NCI-H146 treated with DMSO at 0.1 percent for 48 hours (cell line): ENCODE data around the gene FBLN2.

ENCODE experiments used
- DNase-seq: peaks from one replicate; lab custom pipeline; 2025; ENCODE audit not compliant: unreplicated experiment; lab: John Stamatoyannopoulos, UW

The FBLN2 gene

GRCh38 chr3:13618836-13619235, 69.9 kb downstream of the FBLN2 start:
- no peak for DNase-seq

DNA sequence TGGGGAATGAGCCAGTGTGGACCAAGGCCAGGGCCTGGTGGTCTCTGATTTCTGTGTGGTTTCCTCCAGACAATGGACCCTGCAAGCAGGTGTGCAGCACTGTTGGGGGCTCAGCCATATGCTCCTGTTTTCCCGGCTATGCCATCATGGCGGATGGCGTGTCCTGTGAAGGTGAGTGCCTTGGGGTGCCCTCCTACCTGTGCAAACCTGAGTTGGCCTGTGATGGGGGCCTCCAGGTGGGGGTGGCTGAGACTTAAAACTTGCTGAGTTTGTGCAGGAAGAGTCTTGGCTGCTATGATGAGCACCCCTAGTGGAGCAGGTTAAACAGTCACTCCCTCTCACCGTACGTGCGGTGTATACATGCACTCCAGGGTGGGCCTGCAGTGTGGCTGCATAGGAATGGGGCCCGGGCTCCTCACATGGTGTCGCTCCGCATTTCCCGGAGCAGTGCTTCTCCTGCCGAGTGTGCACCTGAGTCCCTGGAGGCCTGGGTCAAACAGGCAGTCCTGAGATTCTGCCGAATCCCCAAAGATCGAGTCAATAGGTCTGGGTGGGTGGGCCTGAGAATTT, 70.8 kb downstream of the FBLN2 start:
- DNase-seq, result no peak

DNA sequence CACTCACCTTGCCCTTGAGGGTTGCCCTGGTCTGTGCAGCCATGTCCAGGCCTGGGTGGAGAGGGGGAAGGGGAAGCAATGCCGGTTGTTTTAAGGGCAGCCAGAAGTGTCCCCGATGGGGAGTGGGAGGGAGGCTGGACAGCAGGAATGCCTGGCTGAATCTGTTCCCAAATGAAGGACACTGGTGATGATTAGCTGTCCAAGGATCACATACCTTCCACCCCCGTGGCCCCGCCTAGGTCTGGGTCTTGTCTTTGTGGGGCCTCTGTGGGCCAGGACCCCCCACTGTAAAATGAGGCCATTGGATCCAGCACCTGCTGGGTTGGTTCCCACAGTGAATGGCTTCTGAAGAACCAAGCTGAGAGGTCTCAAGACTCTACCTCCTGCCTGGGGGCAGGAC, 71.4 kb downstream of the FBLN2 start:
- DNase-seq, result no peak

DNA sequence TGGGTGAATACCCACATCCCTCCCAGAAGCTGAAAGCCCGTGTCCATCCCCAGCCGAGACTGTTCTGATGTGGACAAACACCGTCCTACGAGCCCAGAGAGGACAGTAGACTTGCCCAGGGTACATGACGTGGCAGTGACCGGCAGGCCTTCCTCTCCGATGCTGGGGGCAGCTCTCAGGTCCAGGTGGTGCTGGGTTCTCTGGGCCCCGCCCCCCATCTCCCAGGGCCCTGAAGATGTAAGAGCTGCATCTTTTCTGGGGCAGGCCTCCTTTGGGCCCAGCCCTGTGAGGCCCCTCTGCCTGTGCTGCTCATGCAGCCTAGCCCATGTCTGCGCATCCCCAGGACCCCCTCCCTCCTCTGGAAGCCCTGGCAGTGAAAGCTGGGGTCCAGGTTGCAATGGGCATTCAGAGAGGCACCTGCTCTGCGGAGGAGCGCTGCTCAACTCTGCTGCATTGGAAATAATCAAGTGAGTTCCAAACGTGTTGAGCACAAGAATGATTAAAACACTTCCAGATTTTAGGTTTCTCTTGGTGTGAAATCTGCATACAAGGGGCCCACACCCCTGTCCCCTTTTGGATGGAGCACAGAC, 71.9 kb downstream of the FBLN2 start:
- no peak for DNase-seq

DNA sequence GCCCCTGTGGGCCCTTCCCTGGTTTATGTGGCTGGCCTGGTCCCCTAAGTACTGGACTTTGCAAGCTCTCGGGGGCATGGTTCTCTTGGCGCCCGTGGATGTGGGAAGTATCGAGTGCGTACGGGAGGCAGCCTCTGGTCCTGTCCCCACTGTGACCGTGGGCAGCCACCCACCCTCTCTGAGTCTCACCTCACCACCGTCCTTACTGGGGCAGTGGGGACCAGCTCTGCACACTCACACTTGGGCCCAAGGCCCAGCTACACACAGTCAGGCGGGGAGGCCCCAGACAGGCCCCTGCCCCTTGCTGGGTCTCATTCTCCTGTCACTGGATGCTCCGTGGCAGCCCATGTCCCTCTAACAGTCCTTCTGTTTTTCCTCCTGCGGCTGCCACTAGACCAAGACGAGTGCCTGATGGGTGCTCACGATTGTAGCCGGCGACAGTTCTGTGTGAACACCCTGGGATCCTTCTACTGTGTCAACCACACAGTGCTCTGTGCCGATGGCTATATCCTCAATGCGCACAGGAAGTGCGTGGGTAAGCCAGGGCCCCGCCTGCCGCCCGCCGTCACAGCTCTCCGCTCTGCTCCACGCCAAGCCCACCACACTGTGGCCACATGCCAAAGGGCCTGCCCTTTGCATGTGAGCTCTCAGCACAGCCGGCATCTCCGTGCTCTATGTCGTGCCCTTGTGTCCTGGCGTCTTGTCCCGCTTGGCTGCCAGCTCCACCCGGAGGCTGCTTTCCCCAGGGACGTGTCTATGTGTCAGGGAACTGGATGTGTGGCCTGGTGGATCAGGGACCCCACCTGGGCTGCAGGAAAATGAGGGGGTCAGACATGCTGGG, 72.7 kb downstream of the FBLN2 start:
- DNase-seq, result no peak

DNA sequence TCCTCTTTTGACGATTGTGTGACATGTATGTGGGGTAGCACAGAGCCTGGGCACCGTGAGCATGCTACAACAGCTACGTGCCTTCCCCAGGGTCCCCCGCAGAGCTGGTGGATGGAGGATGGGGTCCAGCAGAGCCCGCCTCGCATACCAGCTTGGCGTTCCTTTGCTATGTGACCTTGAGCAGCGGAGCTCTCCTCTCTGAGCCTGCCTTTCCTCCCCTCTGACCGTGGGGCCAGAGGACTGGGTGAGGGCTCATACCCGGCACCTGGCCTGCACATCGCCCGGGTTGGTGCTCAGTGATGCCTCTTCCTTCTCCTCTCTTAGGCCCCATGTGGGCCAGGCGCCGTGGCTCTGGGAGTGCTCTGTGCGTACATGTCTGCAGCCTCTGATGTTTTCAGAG, 73.4 kb downstream of the FBLN2 start:
- no peak for DNase-seq

DNA sequence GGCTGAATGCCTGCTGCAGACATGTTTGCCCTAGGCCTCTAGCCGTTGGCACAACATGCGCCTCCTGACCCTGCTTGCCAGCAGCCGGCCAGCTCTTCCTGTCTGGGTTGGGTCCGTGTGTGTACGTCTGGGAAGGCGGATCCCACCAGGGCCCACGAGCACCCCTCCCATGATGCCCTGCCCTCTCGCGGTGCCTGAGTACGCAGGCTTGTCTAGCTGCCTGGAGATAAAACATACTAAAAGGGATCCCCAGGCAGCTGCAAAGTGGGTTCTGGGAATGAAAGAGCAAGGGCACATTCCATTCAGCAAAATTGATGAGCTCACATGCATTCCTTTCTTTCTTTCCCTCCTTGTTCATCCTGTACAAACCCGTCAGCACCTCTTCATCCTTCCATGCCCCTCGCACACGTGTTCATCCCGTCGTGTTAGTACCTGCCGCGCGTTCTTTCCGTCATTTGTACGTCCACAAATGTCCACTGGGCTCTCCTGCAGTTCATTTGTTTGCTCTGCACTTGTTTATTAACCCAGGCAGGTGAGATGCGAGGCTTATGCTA, 74.3 kb downstream of the FBLN2 start:
- DNase-seq, result no peak

DNA sequence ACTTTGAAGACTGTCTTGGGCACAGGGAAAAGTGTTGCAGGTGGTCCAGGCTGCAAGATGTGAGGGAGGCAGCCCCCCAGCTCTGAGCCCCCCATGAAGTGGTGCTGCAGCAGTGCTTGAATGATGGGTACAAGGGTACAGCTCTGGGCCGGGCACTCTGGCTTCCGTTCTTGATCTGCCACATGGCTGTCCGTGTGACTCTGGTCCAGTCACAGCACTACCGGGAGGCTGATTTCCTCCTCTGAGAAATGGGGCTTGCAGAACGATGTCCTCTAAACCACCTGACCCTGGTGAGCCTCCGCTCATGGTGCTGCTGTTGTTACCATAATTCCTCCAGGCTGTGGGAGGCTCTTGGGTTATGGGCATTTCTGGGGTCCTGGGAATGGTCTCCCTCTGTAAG, 75.1 kb downstream of the FBLN2 start:
- no peak for DNase-seq

DNA sequence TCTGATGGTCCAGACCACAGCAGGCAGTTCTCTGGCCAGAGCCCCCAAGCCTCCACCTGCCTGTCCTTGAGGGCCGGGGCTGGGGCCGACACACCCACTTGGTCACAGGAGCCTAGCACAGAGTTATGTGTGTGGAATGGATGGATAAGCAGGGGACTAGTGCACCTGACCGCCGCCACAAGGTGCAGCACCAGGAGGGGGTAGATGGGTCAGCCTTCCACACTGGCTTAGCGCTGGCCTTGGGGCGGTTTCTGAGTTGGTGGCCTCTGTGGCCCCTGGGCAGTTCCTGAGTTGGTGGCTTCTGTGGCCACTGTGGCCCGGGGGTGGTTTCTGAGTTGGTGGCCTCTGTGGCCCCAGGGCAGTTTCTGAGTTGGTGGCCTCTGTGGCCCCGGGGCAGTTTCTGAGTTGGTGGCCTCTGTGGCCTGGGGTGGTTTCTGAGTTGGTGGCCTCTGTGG, 75.8 kb downstream of the FBLN2 start:
- no peak for DNase-seq

GRCh38 chr3:13626396-13626795, 77.5 kb downstream of the FBLN2 start:
- no peak for DNase-seq

GRCh38 chr3:13626915-13627460, 78.1 kb downstream of the FBLN2 start:
- DNase-seq, result no peak

DNA sequence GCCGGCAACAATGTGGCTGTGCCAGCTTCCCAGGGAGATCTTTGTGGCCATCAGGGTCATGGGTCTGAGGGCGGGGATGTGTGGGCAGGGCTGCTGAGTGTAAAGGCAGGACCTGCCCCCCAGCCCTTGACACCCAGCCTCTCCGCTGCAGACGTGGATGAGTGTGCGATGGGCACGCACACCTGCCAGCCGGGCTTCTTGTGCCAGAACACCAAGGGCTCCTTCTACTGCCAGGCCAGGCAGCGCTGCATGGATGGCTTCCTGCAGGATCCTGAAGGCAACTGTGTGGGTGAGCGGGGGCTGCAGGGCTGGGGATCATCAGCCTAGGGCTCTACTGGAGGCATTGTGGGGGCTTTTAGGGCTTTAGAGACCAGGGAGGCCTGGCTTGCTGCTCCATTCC, 78.8 kb downstream of the FBLN2 start:
- DNase-seq, result no peak

DNA sequence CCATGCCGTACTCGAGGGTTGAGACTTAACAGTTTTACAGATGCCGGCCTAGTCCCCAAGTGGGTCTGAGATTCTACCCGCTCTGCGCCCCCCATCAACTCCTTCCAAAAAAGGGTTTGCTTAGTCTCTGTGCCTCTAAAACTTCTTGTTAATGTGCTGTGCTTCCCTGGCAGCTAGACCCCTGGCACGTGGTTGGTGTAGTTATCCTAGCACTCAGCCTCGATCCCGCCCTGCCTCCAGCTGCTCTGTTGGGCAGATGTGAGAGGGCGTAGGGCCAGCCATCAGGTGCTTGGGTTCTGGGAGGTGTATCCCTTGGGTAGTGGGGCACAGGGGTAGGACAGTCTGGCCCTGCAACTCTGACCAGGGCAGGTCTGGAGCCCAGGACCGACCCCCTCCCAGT, 79.5 kb downstream of the FBLN2 start:
- no peak for DNase-seq

DNA sequence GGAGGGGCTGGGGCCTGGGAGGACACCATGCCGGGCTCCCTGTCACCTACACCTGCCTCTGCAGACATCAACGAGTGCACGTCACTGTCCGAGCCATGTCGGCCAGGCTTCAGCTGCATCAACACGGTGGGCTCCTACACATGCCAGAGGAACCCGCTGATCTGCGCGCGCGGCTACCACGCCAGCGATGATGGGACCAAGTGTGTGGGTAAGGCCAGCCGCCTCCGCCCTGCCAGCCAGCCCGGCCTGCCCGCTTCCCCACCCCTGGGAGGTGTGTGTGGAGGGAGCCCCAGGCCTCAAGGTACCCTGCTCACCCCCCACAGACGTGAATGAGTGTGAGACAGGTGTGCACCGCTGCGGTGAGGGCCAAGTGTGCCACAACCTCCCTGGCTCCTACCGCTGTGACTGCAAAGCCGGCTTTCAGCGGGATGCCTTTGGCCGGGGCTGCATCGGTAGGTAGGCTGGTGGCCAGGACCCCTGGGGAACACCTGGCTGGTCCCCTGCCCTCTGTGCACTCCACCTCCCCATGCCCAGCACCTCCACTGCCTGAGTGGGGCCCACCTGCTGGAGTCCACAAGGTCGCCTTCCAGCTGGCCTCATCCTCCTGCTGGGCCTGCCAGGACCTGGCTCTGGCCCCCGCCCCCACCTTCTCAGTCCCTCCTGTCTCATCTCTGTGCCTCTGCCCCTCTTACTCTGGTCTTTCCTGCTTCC, 80.1 kb downstream of the FBLN2 start:
- DNase-seq, result no peak

DNA sequence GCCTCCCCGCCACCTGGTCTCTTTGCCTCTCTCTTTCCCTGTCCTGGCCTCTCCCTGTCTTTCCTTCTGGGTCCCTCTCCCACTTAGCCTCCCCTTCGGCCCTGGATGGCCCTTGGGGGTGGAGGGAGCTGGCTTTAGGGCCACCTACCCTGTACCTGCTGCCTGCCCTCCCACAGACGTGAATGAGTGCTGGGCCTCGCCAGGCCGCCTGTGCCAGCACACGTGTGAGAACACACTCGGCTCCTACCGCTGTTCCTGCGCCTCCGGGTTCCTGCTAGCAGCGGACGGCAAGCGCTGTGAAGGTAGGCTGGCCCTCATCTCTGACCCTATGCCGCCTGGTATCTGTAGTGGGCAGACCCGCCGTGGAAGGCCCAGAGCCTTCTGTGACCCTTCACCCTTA, 80.7 kb downstream of the FBLN2 start:
- no peak for DNase-seq

DNA sequence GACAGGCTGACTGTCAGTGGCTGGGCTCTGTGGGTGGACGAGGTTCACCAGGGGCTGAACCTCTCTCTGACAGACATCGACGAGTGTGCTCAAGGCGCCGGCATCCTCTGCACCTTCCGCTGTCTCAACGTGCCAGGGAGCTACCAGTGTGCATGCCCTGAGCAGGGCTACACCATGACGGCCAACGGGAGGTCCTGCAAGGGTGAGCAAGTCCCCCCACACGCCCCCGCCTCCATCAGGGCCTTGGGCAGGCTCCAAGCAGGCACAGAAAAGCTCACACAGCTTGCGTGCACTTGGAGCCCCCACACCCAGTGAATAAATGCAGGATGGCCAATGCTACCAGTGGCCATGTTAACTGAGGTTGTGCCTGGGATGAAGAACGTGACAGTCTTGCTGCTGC, 82.3 kb downstream of the FBLN2 start:
- no peak for DNase-seq

- DNase-seq, result no peak
These were observed 84.3 kb downstream of the FBLN2 start for GRCh38 chr3:13633176-13633575.

- DNase-seq, result no peak
These were observed 85.2 kb downstream of the FBLN2 start for GRCh38 chr3:13634151-13634550.

- DNase-seq, result no peak
These were observed 85.7 kb downstream of the FBLN2 start for GRCh38 chr3:13634615-13635014.

GRCh38 chr3:13636186-13636585, 87.3 kb downstream of the FBLN2 start:
- no peak for DNase-seq

DNA sequence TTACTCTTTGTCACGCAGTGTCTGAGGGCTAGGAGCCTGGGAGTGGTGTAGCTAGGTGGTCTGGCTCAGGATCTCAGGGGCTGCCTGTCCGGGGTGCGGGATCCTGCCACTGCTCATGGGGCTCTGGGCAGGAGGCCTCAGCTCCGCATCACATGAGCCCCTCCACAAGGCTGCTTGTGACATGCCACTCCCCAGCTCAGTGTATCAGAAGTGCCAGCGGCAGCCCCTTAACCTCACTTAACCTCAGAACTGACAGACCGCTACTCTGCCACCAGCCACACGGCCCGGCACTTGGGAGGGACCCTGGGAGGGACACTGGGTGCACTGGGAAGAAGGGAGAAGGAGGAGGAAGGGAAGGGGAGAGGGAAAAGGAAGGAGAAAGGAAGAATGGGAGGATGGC, 87.9 kb downstream of the FBLN2 start:
- DNase-seq, result no peak
